Ammon's horn (tissue), 1 donor: ENCODE data around the gene HDAC7.
"Not testable (repeated sequence)": the region's sequence is repeated elsewhere in the genome, so short reads cannot be mapped to it uniquely, and the experiment has no call there.

Source experiments
- DNase-seq: peaks from one replicate; pipeline ENCODE4 v3.0.0-alpha.2; 2016; ENCODE audit warnings: low spot score

Gene HDAC7

GRCh38 chr12:47828976-47829482 lies 9.3 kb upstream of the HDAC7 start:
- DNase-seq, result no peak

- DNase-seq, result no peak
Measured at GRCh38 chr12:47828008-47828975, 8.6 kb upstream of the HDAC7 start.

- no peak for DNase-seq
Measured at GRCh38 chr12:47825173-47825639, 5.5 kb upstream of the HDAC7 start.

- DNase-seq, result no peak
Measured at GRCh38 chr12:47824635-47825034, 4.9 kb upstream of the HDAC7 start.

GRCh38 chr12:47824198-47824597 lies 4.5 kb upstream of the HDAC7 start:
- no peak for DNase-seq

- DNase-seq, result no peak
Measured at GRCh38 chr12:47823422-47824086, 3.9 kb upstream of the HDAC7 start.

- DNase-seq, result no peak
Measured at GRCh38 chr12:47822863-47823262, 3.2 kb upstream of the HDAC7 start.

GRCh38 chr12:47822401-47822800 lies 2.7 kb upstream of the HDAC7 start:
- DNase-seq, result no peak

- no peak for DNase-seq
Measured at GRCh38 chr12:47821346-47821706, 1.6 kb upstream of the HDAC7 start.

GRCh38 chr12:47820631-47821345 lies 1.1 kb upstream of the HDAC7 start:
- no peak for DNase-seq

GRCh38 chr12:47819138-47819895 lies 386 bp downstream of the HDAC7 start:
- peak; percentile 71 for DNase-seq

- DNase-seq, result no peak
Measured at GRCh38 chr12:47818467-47819137, 1.1 kb downstream of the HDAC7 start.

- DNase-seq, result no peak
Measured at GRCh38 chr12:47818007-47818376, 1.7 kb downstream of the HDAC7 start.

- DNase-seq, result no peak
Measured at GRCh38 chr12:47817272-47818006, 2.3 kb downstream of the HDAC7 start.

GRCh38 chr12:47816403-47817271 lies 3.1 kb downstream of the HDAC7 start:
- no peak for DNase-seq

GRCh38 chr12:47815447-47815846 lies 4.3 kb downstream of the HDAC7 start:
- DNase-seq, result not testable (repeated sequence)

- DNase-seq, result no peak
Measured at GRCh38 chr12:47814539-47815170, 5.0 kb downstream of the HDAC7 start.

- DNase-seq, result no peak
Measured at GRCh38 chr12:47813511-47814196, 6.0 kb downstream of the HDAC7 start.
